HG02840 (cell line): Measurements from ENCODE around the gene PNPLA6.
"Not testable (repeated sequence)": the region's sequence is repeated elsewhere in the genome, so short reads cannot be mapped to it uniquely, and the experiment has no call there.

Experiments
- ATAC-seq: cut with Tn5 transposase; IDR thresholded peaks from one replicate; pipeline ENCODE4 v1.9.1; 2021; ENCODE audit warnings: mild to moderate bottlenecking, moderate library complexity, moderate number of reproducible peaks; ENCODE audit not compliant: unreplicated experiment, low FRiP score

Gene PNPLA6

DNA sequence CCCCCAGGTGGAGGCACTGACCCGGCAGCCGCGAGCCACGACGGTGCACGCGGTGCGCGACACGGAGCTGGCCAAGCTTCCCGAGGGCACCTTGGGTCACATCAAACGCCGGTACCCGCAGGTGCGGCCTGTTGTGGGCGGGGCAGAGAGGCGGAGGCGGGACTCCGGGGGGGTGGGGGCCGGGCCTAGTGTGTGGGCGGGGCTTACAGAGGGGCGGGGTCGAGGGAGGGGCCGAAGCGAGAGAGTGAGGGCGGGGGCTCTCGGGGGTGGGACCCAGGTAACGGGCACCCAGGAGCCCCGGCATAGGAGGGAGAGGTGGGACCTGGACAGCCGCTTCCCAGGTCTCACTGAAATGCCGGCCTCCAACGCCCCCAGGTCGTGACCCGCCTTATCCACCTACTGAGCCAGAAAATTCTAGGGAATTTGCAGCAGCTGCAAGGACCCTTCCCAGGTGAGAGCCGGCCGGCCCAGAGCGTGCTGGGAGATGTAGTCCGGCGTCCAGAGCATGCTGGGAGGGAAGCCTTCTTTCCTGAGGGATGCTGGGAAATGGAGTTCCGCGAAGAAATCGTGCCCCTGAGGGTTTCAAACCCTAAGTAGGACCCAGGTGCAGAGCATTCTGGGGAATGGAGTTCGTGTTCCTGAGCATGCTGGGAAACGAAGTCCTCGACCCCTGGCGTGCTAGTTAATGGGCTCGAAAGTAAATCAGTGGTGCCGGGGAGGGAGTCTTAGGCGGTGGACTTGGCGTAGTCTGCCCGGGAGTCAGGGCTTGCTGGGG, 15.7 kb downstream of the PNPLA6 start:
- no peak for ATAC-seq

DNA sequence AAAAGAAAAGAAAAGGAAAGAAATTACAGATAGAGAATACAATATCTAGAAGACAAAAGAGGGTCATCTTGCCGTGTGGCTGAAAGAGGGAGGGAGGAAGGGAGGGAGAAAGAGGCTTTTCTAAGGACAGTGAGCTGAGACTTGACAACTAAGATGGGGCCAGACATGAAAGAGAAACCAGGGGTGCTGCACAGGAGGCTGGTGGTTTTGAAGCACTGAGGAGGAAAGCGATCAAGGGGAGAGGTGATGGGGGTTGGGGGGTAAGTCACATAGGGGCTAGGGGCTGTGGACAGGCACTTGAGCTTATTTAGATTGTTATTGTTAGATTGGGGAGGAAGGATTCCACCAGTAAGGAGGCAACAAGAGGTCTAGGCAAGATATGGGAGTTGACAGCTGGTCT, 17.3 kb downstream of the PNPLA6 start:
- no peak for ATAC-seq

- ATAC-seq: no peak
Observed at GRCh38 chr19:7554565-7554964, 19.0 kb downstream of the PNPLA6 start.

GRCh38 chr19:7554990-7555864, 19.7 kb downstream of the PNPLA6 start:
- ATAC-seq: no peak

- no peak for ATAC-seq
Observed at GRCh38 chr19:7556696-7557315, 21.3 kb downstream of the PNPLA6 start.

DNA sequence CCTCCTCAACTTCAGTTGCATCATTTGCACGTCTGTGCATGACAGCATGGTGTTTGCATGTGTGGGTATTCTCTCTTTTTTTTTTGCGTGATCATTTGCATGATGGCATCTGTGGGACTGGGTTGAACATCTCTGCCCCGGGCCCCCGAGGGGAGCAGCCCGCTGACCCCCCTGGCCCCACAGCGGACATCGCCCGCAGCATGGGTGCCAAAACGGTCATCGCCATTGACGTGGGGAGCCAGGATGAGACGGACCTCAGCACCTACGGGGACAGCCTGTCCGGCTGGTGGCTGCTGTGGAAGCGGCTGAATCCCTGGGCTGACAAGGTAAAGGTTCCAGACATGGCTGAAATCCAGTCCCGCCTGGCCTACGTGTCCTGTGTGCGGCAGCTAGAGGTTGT, 23.1 kb downstream of the PNPLA6 start:
- no peak for ATAC-seq

DNA sequence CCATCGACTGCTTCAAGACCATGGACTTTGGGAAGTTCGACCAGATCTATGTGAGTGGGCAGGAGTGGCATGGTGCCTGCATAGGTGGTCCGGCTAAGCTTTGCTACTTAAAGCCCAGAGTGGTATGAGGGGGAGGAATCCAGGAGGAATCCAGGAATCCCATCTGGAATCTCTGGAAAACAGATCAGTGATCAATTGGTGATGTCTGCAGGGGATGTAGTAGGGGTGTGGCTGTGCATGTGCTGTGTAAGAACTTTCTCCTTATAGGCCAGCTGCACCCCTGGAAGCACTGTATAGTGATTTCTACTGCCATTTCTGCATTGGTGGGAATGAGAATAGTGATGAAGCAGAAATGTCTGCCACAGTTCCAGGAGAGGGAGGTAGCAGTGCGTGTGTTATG, 23.6 kb downstream of the PNPLA6 start:
- ATAC-seq: no peak

GRCh38 chr19:7560255-7560654, 24.7 kb downstream of the PNPLA6 start:
- no peak for ATAC-seq

DNA sequence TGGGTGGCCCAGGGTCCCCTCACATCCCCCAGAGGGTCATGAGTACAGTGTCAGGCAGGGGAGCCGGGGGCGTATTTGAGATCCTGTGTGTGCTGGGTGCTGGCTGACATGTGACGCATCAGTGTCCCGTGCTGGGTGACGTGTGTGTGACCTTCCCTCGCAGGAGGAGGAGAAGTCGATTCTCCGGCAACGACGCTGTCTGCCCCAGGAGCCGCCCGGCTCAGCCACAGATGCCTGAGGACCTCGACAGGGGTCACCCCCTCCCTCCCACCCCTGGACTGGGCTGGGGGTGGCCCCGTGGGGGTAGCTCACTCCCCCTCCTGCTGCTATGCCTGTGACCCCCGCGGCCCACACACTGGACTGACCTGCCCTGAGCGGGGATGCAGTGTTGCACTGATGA, 25.8 kb downstream of the PNPLA6 start:
- ATAC-seq: no peak

- ATAC-seq: no peak
Observed at GRCh38 chr19:7562646-7563393, 27.3 kb downstream of the PNPLA6 start.

DNA sequence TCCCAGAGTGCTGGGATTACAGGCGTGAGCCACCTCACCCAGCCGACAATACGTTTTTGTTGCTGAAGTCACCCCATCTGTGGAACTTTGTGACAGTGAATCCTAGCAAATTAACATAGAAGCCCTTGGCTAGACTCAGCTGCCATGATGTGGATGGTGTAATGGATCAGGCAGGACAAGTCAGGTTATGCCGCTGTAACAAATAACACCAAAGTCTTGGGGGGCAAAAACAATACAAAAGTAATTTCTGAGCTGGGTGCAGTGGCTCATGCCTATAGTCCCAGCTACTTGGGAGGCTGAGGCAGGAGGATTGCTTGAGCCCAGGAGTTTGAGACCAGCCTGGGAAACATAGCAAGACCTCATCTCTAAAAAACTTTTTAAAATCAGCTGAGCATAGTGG, 29.3 kb downstream of the PNPLA6 start:
- no peak for ATAC-seq

- ATAC-seq: no peak
Observed at GRCh38 chr19:7565332-7565731, 29.8 kb downstream of the PNPLA6 start.

DNA sequence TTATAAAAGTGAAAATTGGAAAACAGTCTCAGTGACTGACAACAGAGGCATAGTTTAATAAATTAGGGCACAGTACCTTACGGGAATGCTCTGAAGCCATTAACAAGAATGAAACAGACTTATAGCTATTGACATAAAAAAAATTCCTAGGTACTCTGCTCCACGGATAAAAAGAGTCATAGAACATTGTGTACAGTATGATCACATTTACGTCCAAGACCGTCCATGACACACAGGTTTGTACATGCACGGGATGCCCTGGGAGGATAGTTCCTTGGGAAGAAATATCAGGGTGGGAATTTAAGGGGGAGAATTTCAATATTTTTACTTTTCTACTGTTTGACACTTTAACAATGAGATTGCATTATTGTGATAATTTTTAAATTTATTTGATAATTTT, 35.2 kb downstream of the PNPLA6 start:
- ATAC-seq: no peak

DNA sequence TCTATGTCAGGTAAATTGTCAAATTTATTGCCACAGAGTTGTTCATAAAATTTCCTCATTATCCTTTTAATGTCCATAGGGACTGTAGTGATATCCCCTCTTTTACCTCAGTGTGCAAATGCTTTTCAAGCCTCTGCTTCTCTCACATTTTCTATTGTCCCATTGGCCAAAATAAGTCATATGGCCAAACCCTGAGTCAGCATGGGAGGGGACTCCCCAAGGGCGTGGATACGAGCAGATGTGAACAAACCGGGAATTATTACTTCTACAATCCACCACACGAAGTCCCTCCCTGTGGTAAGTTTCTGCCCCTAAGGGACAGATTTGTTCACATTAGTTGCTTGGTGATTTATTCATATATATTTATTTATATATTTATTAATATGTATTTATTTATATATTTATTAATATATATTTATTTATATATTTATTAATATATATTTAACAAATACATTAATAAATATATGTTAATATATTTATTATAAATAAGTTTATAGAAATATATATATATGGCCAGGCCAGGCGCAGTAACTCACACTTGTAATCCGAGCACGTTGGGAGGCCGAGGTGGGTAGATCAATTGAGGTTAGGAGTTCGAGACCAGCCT, 40.0 kb downstream of the PNPLA6 start:
- no peak for ATAC-seq

DNA sequence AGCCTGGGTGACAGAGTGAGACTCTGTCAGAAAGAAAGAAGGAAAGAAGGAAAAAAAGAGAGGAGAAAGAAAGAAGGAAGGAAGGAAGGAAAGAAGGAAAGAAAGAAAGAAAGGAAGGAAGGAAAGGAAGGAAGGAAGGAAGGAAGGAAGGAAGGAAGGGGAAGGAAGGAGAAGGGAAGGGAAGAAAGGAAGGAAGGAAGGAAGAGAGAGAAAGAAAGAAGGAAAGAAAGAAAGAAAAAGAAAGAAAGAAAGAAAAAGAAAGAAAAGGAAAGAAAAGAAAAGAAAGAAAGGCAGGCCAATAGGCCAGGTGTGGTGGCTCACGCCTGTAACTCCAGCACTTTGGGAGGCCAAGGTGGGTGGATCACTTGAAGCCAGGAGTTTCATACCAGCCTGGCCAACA, 41.9 kb downstream of the PNPLA6 start:
- ATAC-seq: not testable (repeated sequence)

- ATAC-seq: no peak
Observed at GRCh38 chr19:7578127-7578526, 42.6 kb downstream of the PNPLA6 start.

GRCh38 chr19:7579182-7579581, 43.7 kb downstream of the PNPLA6 start:
- ATAC-seq: no peak

- ATAC-seq: no peak
Observed at GRCh38 chr19:7582446-7582845, 46.9 kb downstream of the PNPLA6 start.

DNA sequence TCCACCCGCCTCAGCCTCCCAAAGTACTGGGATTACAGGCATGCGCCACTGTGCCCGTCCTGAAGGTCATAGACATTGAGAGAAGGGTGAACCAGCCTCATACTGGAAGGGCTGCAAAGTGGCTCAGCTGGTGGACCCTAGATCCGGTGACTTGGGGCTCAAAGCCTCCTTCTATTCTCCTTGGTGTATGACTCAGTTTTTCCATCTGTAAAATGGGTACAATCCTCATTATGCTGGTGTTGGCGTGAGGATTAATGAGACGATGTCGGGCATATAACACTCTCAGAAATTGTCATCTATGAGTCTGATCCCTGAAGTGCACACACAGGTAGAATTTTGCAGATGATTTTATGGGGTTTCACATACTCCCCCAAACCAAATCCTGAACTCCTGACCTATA, 54.3 kb downstream of the PNPLA6 start:
- no peak for ATAC-seq

DNA sequence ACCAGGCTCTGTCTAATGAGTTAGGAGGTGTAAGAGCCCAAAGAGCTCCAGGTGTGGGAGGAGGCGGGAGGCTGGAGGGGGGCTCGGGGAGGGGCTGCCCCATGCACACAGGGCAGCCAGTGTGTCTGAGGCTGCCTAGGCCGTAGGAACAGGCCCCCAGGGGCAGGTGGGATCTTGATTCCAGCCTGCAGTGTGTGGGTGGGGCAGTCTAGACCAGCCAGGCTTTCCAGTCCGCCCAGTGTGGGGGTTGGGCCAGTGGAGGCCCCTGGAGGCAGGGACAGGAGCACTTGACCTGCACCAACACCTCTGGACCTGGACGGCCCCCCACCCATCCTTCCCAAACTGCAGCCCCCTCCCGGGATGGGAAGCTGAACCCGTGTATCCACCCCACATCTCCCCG, 54.7 kb downstream of the PNPLA6 start:
- ATAC-seq: no peak
